ENCODE results near the gene TSKS.

TSKS gene

DNA sequence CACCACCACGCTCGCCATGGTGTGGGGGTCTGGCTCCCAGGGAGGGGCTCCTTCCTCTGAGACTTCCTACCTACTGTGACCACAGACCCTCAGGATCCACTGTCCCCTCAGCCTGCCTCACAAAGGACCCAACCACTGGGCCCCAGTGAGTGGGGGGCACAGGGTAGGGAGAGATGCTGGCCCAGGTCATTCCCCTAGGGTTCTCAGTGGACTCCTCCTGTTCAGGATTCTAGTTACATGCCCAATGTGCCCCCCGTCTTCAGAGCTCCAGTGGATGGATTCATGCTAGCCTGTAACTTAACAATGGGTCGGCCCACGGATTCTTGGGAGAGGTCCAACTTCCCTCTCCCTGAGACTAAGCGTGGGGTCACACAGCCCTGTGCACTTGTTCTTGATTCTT is at the start of gene TSKS:
TSS of gene TSKS (minus strand) at position 77 of the 400 bp plus-strand sequence. CDS start at position 18, 59 bp downstream.
- no peak for DNase-seq

- DNase-seq, result no peak
Observed at GRCh38 chr19:49812452-49812996, 49.4 kb upstream of the TSKS start.

- no peak for DNase-seq
Observed at GRCh38 chr19:49811328-49811727, 48.2 kb upstream of the TSKS start.

- no peak for DNase-seq
Observed at GRCh38 chr19:49809941-49810389, 46.9 kb upstream of the TSKS start.

DNA sequence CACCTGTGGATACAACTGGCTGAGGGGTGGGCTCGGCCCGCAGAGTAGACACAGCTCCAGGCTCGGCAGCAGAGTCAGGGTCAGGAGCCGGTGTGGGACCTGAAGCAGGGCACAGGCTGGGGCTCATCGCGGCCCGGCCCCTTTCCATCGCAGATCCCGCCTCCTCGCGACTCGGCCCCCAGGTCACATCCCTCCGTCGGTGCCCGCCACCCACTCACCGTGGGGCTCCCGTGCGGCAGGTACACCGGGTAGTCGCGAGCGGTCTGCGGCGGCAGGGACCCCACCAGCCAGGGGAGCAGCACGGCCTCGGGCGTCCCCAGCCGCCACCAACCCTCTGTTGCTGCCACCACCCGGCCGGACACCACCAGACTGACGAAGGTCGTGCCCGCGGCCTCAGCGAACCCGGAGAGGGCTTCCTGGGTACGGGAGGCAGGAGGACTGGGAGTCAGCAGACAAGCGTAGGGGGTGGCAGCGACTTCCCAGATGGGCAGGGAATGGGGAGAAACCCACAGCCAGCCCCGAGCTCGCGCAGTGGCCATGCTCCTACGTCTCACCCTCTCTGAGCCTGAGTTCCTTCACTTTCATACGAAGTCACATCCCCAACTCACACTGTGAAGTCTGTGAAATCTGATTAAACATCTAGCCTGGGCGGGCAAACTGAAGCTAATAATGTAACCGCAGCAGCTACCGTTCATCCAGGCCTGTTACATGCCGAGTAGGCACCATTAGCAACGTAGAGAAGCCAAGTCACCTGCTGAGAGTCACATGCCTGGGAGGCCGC is 46.2 kb upstream of the TSKS start:
- no peak for DNase-seq

- DNase-seq, result no peak
Observed at GRCh38 chr19:49808711-49809159, 45.6 kb upstream of the TSKS start.

GRCh38 chr19:49807904-49808675 is 45.0 kb upstream of the TSKS start:
- no peak for DNase-seq

- no peak for DNase-seq
Observed at GRCh38 chr19:49807058-49807903, 44.2 kb upstream of the TSKS start.

DNA sequence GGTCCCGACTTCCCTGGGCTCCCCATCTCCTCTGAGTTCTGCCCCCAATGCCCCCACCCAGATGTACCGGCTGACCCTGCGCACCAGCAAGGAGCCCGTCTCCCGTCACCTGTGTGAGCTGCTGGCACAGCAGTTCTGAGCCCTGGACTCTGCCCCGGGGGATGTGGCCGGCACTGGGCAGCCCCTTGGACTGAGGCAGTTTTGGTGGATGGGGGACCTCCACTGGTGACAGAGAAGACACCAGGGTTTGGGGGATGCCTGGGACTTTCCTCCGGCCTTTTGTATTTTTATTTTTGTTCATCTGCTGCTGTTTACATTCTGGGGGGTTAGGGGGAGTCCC is 43.5 kb upstream of the TSKS start:
- DNase-seq, result no peak

DNA sequence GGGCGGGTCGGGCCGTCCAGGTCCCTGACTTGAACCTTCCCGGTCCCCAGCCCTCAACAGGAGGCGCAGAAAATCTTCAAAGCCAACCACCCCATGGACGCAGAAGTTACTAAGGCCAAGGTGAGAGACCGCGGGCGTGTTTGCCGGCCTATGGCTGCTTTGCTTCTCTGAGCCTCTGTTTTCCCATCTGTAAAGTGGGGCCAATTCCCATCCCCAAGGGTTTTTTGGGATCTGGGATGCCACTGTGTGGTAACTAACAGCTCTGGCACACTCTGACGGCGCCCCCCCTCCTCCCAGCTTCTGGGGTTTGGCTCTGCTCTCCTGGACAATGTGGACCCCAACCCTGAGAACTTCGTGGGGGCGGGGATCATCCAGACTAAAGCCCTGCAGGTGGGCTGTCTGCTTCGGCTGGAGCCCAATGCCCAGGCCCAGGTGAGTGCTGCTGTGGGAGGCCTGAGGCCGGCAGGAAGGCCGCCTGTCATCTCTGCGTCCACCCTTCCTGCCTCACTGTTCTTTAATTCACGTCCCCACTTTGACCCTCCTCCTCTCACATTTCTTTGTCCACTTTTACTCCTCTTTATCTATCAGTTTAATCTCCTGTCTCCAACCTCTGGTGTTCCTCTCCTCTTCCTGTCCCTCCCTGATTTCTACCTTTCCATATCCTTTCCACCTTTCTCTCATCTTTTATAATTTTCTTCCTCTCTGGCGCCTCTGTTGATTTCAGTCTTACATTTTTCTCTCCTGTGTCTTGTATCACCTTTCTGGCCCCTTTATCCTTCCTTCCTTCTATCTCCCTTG is 42.9 kb upstream of the TSKS start:
- no peak for DNase-seq

GRCh38 chr19:49803529-49803856 is 40.4 kb upstream of the TSKS start:
- no peak for DNase-seq

GRCh38 chr19:49802836-49803528 is 39.9 kb upstream of the TSKS start:
- no peak for DNase-seq

DNA sequence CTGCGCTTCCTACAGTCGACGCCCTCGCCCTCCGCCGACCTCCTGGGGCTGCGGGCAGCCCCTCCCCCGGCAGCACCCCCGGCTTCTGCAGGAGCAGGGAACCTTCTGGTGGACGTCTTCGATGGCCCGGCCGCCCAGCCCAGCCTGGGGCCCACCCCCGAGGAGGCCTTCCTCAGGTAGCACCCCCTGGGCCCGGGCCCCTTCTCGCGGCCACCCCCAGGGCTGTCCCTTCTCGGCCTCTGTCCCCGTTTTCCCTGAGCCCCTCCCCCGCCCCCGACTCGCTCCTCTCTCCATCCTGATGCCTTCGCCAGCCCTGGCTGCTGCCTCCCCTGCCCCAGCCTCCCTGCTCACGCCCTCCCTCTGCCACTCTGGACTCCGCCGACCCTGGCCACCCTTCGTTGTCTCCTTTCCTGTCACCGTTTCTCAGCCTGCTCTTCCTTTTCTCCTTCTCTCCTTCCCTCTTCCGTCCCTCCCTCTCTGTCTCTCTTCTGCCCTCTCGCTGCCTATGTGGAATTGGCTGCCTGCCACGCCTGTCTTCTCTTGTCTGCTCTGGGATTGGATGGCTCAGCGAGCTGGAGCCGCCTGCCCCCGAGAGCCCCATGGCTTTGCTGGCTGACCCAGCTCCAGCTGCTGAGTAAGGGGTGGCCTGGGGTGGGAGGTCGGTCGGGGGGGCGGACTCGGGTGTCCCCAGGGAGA is 39.0 kb upstream of the TSKS start:
- no peak for DNase-seq

DNA sequence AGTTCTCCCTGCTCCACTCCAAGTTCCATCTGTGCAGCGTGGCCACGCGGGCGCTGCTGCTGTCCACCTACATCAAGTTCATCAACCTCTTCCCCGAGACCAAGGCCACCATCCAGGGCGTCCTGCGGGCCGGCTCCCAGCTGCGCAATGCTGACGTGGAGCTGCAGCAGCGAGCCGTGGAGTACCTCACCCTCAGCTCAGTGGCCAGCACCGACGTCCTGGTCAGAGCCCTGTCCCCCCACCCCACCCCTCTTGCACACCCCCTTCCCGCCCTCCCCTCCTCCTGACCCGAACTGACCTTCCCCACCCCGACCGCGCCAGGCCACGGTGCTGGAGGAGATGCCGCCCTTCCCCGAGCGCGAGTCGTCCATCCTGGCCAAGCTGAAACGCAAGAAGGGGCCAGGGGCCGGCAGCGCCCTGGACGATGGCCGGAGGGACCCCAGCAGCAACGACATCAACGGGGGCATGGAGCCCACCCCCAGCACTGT is 38.3 kb upstream of the TSKS start:
- DNase-seq, result no peak

DNA sequence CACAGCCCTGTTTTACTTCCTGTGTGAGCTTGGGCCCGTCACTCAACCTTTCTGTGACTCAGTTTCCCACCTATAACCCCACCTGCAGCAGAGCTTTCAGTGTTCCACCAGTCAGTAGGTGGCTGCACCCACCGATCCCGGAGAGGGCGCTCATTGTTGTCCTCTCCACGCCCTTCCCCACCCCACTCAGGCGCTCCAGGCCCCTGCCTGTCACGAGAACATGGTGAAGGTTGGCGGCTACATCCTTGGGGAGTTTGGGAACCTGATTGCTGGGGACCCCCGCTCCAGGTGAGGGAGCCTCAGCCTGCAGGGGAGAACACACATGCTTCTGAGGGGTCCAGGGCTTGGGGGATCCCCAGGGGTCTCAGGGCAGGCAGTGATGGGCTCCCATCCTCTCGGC is 37.7 kb upstream of the TSKS start:
- DNase-seq, result no peak

GRCh38 chr19:49799798-49800376 is 36.8 kb upstream of the TSKS start:
- no peak for DNase-seq

DNA sequence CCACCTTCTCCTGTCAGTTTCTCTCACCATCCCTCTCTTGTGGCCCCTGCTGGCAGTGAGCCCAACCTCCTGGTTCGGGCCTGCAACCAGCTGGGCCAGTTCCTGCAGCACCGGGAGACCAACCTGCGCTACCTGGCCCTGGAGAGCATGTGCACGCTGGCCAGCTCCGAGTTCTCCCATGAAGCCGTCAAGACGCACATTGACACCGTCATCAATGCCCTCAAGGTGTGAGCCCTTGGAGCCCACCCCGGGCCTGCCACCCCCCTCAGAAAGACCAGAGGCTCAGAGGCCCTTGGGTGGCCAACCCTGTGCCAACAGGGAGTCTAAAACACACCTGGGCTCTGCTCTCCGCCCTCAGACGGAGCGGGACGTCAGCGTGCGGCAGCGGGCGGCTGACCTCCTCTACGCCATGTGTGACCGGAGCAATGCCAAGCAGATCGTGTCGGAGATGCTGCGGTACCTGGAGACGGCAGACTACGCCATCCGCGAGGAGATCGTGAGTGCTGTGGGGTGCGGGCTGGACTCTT is 36.2 kb upstream of the TSKS start:
- no peak for DNase-seq

GRCh38 chr19:49798574-49798973 is 35.5 kb upstream of the TSKS start:
- DNase-seq, result no peak

- no peak for DNase-seq
Observed at GRCh38 chr19:49795615-49796014, 32.5 kb upstream of the TSKS start.

- no peak for DNase-seq
Observed at GRCh38 chr19:49793561-49793840, 30.4 kb upstream of the TSKS start.
